Stomach (tissue), 9 donors: ENCODE measurements around the gene ZCWPW2. TPM values are rescaled to one million over a fixed set of nuclear protein-coding genes. Genes with fewer than 3 reads are reported as not detected.

Experiments
- DNase-seq, 2 donors: peaks; one replicate each; pipeline versions ENCODE4 v3.0.0 to v3.0.0-alpha.2; 2013 to 2019
- H3K27ac ChIP-seq, 5 donors: fragments of 200-600 bp in 4 of 5; sonication (generic) in 4 of 5; one replicate each; pipeline ENCODE4 v1.5.1; 2013 to 2019; ENCODE audit warnings: mild to moderate bottlenecking in 1 of 5, moderate library complexity in 1 of 5
- H3K27me3 ChIP-seq, 3 donors: fragments of 200-600 bp; sonication (generic); one replicate each; pipeline ENCODE4 v1.5.1; 2017 to 2019; ENCODE audit warnings: mixed run types in 1 of 3
- H3K36me3 ChIP-seq, 4 donors: fragments of 200-600 bp; sonication (generic); 1 replicate in 3 of 4; 2 replicates in 1 of 4; pipeline ENCODE4 v1.5.1; 2016 to 2019
- H3K4me1 ChIP-seq, 4 donors: fragments of 200-600 bp; sonication (generic); one replicate each; pipeline ENCODE4 v1.5.1; 2016 to 2019
- H3K4me3 ChIP-seq, 4 donors: fragments of 200-600 bp; sonication (generic) in 3 of 4; one replicate each; pipeline ENCODE4 v1.5.1; 2016 to 2019; ENCODE audit warnings: mild to moderate bottlenecking in 1 of 4
- H3K9me3 ChIP-seq, 4 donors: fragments of 200-600 bp; sonication (generic); one replicate each; pipeline ENCODE4 v1.5.1; 2016 to 2019
- CTCF ChIP-seq, 7 experiments: fragments of 450-650 bp in 4 of 7; fragments of 200-600 bp in 3 of 7; sonication (generic) in 3 of 7; IDR thresholded peaks; one replicate each; pipeline ENCODE4 v1.5.1; 2016 to 2019; ENCODE audit warnings: antibody characterized with exemption in 7 of 7, control low read depth in 2 of 7, mild to moderate bottlenecking in 1 of 7
- EP300 ChIP-seq: sonication (generic); formaldehyde crosslinking; IDR thresholded peaks from one replicate; pipeline ENCODE4 v1.6.1; 2017; ENCODE audit warnings: antibody characterized with exemption
- POLR2A ChIP-seq, 4 donors: fragments of 450-650 bp; IDR thresholded peaks; one replicate each; pipeline ENCODE4 v1.6.1; 2016; ENCODE audit warnings: antibody characterized with exemption in 4 of 4, control low read depth in 2 of 4, mild to moderate bottlenecking in 1 of 4, moderate library complexity in 1 of 4
- POLR2AphosphoS5 ChIP-seq, 3 donors: sonication (generic); formaldehyde crosslinking; IDR thresholded peaks; one replicate each; pipeline ENCODE4 v1.6.1; 2016; ENCODE audit warnings: antibody characterized with exemption in 3 of 3
- WGBS, 5 donors: extraction: QIAGEN DNeasy Blood & Tissue Kit in 3 of 5; methylation state at CpG; one replicate each; pipeline versions ENCODE4 v1.1.5 to v1.1.7; 2013 to 2018; 5-methylcytosine and 5-hydroxymethylcytosine counted together
- intact Hi-C: fragments of 100-400 bp; cut with DNase I; formaldehyde crosslinking; loops from one replicate; pipeline ENCODE4 v1.15.1; 2023; ENCODE audit warnings: low total_unique reads
- polyA plus RNA-seq, 3 donors: library from polyadenylated mRNA; stranded (reverse); fragments of 200-250 nt; gene quantifications; one replicate each; pipeline ENCODE4 v1.2.3, GENCODE V29; 2013
- total RNA-seq, 5 donors: library from RNA; depleted of rRNA; stranded (reverse); fragments of >200 nt; gene quantifications; one replicate each; pipeline versions ENCODE4 v1.1.0 to v1.2.3, GENCODE V29; 2014 to 2016
- donor health status: healthy with polysubstance abuse.
- donor health status: Bipolar disorder and iron deficiency.
- donor health status: healthy.

The ZCWPW2 gene
- total and polyA plus RNA-seq, 8 donors, result 0.29 to 9.4 (median 0.88) TPM; not detected in 1

DNA sequence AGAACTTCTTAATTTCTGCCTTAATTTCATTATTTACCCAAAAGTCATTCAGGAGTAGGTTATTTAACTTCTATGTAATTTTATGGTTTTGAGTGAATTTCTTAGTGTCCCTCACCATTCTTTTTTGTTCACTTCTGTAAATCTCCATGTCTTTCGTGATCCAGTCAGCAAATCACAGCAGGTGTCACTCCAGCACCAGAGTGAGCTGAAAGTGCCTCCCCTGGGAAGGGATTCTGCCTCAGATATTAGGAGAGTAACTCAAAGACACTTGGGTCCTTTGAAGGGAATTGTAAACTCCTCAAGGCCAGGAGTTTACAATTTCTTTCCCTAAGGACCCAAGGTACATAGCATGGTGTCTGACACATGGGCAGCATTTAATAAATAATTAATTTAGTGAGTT, 207.7 kb downstream of the ZCWPW2 start:
- TF ChIP-seq EP300 (no peak), CTCF (IDR thresholded peaks at IDR 0.05) (no peak), POLR2AphosphoS5 (IDR thresholded peaks at IDR 0.05) (no peak), POLR2A (IDR thresholded peaks at IDR 0.05) (no peak)
- DNase-seq, result no peak
- H3K27me3 ChIP-seq, result no peaks in the 10 kb centered on the region
- no peak overlapping the region for H3K4me3 ChIP-seq
- no peak overlapping the region for H3K27ac ChIP-seq
- H3K36me3 ChIP-seq, result no peaks in the 10 kb centered on the region
- no peaks in the 10 kb centered on the region for H3K9me3 ChIP-seq
- 56 to 75% (median 63%) methylated on average over 1 of the region's 1 CpG for WGBS, 5 donors
- intact Hi-C loops, result no loop called here
- H3K4me1 ChIP-seq, result no peaks in the 10 kb centered on the region

DNA sequence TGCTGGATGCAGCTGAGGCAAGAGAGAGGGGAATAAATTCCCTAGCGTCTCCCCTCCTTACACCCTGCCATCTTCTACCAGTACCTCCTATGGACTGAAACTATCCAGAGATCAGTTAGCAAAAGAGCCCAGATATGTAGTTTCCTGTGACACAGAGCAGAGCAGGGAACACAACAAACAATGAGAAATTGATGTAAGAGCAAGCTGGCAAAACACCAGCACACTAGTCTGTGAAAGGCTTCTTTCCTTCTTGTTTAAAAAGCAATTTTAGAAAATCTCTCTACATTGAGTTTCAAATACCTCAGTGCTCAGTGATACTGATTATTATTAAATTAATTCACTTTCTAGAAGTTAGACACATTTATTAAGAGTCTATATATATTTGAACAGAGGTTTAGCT, 215.7 kb downstream of the ZCWPW2 start:
- Histone ChIP-seq H3K9me3 (peaks cover 0 to 7% (median 3%) of the 10 kb centered on the region in 4 donors), H3K27me3 (no peaks in the 10 kb centered on the region), H3K36me3 (no peaks in the 10 kb centered on the region), H3K4me1 (peaks cover 0 to 6% (median 0%) of the 10 kb centered on the region in 4 donors), H3K4me3 (no peak overlapping the region), H3K27ac (no peak overlapping the region)
- 55 to 92% (median 67%) methylated on average over 1 of the region's 1 CpG for WGBS, 5 donors
- DNase-seq, result peak in 1 of 2 donors; percentile 54
- intact Hi-C loops, result no loop called here
- TF ChIP-seq EP300 (no peak), POLR2AphosphoS5 (IDR thresholded peaks at IDR 0.05) (no peak), POLR2A (IDR thresholded peaks at IDR 0.05) (no peak), CTCF (IDR thresholded peaks at IDR 0.05) (no peak)

DNA sequence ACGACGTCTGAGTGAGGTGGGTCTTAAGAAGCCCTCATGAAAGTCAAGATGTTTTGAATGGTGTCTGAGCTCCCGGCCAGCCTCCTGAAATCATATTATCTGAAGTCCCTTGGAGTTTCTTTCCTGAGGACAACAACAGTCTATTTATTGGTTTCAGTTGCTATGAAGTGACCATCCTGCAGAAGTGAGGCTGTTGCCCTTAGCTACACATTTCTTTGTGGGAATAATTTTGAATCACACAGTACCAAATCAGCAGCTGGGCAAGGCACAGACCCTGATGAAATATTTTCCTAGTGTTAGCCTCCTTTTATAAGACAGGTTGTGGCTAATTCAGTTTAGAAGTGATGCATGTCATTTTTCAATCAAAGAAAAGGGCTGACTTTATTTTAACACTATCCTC, 220.8 kb downstream of the ZCWPW2 start:
- Histone ChIP-seq H3K36me3 (no peaks in the 10 kb centered on the region), H3K4me1 (peaks cover 0 to under 1% (median 0%) of the 10 kb centered on the region in 4 donors), H3K27ac (no peak overlapping the region), H3K9me3 (peaks cover 0 to 7% (median 3%) of the 10 kb centered on the region in 4 donors), H3K27me3 (peaks cover 0 to 12% (median under 1%) of the 10 kb centered on the region in 3 donors), H3K4me3 (no peak overlapping the region)
- TF ChIP-seq CTCF (IDR thresholded peaks at IDR 0.05) (no peak), POLR2AphosphoS5 (IDR thresholded peaks at IDR 0.05) (no peak), POLR2A (IDR thresholded peaks at IDR 0.05) (no peak), EP300 (no peak)
- WGBS, 5 donors, result 70 to 92% (median 80%) methylated on average over 3 of the region's 3 CpGs
- intact Hi-C loops, result no loop called here
- peak in 1 of 2 donors; percentile 11 for DNase-seq

DNA sequence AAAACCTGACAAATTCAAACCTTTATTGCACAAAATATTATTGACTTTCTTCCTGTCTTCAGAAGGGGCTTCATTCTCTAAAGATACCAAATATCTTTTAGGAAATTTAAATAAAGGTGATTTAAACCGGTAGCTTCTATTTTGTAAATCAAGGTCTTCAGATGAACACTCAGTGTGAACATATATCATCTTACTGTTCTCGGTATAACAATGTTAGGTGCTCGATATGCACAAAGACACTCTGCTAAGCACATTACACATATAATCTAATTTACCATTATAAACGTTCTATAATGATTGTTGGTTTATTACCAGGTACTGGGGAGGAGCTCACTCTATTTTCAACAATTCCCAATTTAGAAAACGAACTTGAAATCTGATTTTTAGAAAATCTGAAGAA, 225.5 kb downstream of the ZCWPW2 start:
- DNase-seq, result no peak
- Histone ChIP-seq H3K4me1 (peaks cover 18 to 27% (median 23%) of the 10 kb centered on the region in 4 donors), H3K36me3 (no peaks in the 10 kb centered on the region), H3K27me3 (peaks cover 0 to 50% (median 27%) of the 10 kb centered on the region in 3 donors), H3K9me3 (no peaks in the 10 kb centered on the region), H3K4me3 (no peak overlapping the region), H3K27ac (no peak overlapping the region)
- intact Hi-C loops, result no loop called here
- TF ChIP-seq CTCF (IDR thresholded peaks at IDR 0.05), result no peak
- no peak for TF ChIP-seq POLR2A (IDR thresholded peaks at IDR 0.05)
- TF ChIP-seq POLR2AphosphoS5 (IDR thresholded peaks at IDR 0.05), result no peak
- no peak for TF ChIP-seq EP300
- WGBS, 5 donors, result 73 to 81% (median 77%) methylated on average over 5 of the region's 5 CpGs
